ENCODE results near the gene DSCAM. TPM values are rescaled to one million over a fixed set of nuclear protein-coding genes. Genes with fewer than 3 reads are reported as not detected.

Gene DSCAM
- total and polyA plus RNA-seq, 2 donors (not counting 1 experiment from before 2014, with no cell fraction given): under 0.01 to 0.01 TPM

GRCh38 chr21:40136571-40136970 is 710.4 kb downstream of the DSCAM start:
- no peak for DNase-seq (ENCODE audit: low read depth in 2 of 2)
- Histone ChIP-seq H2AFZ (ENCODE audit: low read length) (no peak overlapping the region), H3K4me3 (replicated peaks in 1 of 4; ENCODE audit: control extremely low read depth in 1 of 4, insufficient read depth in 1 of 4, low read depth in 3 of 4, low read length in 4 of 4) (no peak overlapping the region), H3K79me2 (ENCODE audit: control insufficient read depth, insufficient read depth, low read length) (no peaks in the 10 kb centered on the region), H3K36me3 (ENCODE audit: control insufficient read depth, insufficient read depth, low read length) (no peaks in the 10 kb centered on the region), H4K20me1 (ENCODE audit: control insufficient read depth, extremely low read depth, insufficient read depth, low read length) (no peaks in the 10 kb centered on the region), H3K4me1 (ENCODE audit: control insufficient read depth, extremely low read depth, insufficient read depth, low read length) (no peaks in the 10 kb centered on the region), H3K27ac (ENCODE audit: insufficient read depth, low read length) (no peak overlapping the region), H3K9ac (ENCODE audit: insufficient read depth, low read length) (no peak overlapping the region), H3K4me2 (ENCODE audit: extremely low read depth, insufficient read depth, low read length) (no peak overlapping the region), H3K9me3 (ENCODE audit: control insufficient read depth, insufficient read depth, low read depth, low read length) (no peaks in the 10 kb centered on the region), H3K27me3 (ENCODE audit: control insufficient read depth, insufficient read depth, low read length) (no peaks in the 10 kb centered on the region)
- TF ChIP-seq CTCF (conservative IDR thresholded peaks at IDR 0.05 in 1 of 2, IDR thresholded peaks at IDR 0.05 in 1 of 2; ENCODE audit: low read depth in 1 of 2, low read length in 2 of 2): no peak
- no peak for TF ChIP-seq EZH2 (IDR thresholded peaks at IDR 0.05; ENCODE audit: low read length, missing control alignments)

- Histone ChIP-seq H3K36me3 (ENCODE audit: control insufficient read depth, insufficient read depth, low read length) (no peaks in the 10 kb centered on the region), H3K4me3 (replicated peaks in 1 of 4; ENCODE audit: control extremely low read depth in 1 of 4, insufficient read depth in 1 of 4, low read depth in 3 of 4, low read length in 4 of 4) (no peak overlapping the region), H4K20me1 (ENCODE audit: control insufficient read depth, extremely low read depth, insufficient read depth, low read length) (no peaks in the 10 kb centered on the region), H3K79me2 (ENCODE audit: control insufficient read depth, insufficient read depth, low read length) (no peaks in the 10 kb centered on the region), H3K9ac (ENCODE audit: insufficient read depth, low read length) (no peak overlapping the region), H3K27ac (ENCODE audit: insufficient read depth, low read length) (no peak overlapping the region), H3K4me2 (ENCODE audit: extremely low read depth, insufficient read depth, low read length) (no peak overlapping the region), H3K9me3 (ENCODE audit: control insufficient read depth, insufficient read depth, low read depth, low read length) (no peaks in the 10 kb centered on the region), H2AFZ (ENCODE audit: low read length) (no peak overlapping the region), H3K4me1 (ENCODE audit: control insufficient read depth, extremely low read depth, insufficient read depth, low read length) (no peaks in the 10 kb centered on the region), H3K27me3 (ENCODE audit: control insufficient read depth, insufficient read depth, low read length) (no peaks in the 10 kb centered on the region)
- DNase-seq (ENCODE audit: low read depth in 2 of 2): no peak
- no peak for TF ChIP-seq CTCF (conservative IDR thresholded peaks at IDR 0.05 in 1 of 2, IDR thresholded peaks at IDR 0.05 in 1 of 2; ENCODE audit: low read depth in 1 of 2, low read length in 2 of 2)
Measured at GRCh38 chr21:40134731-40135492, 712.0 kb downstream of the DSCAM start.

- H2AFZ ChIP-seq (ENCODE audit: low read length): no peak overlapping the region
- no peak for DNase-seq (ENCODE audit: low read depth in 2 of 2)
- no peak overlapping the region for H3K4me3 ChIP-seq (replicated peaks in 1 of 4; ENCODE audit: control extremely low read depth in 1 of 4, insufficient read depth in 1 of 4, low read depth in 3 of 4, low read length in 4 of 4)
- no peaks in the 10 kb centered on the region for H3K36me3 ChIP-seq (ENCODE audit: control insufficient read depth, insufficient read depth, low read length)
- no peak overlapping the region for H3K9ac ChIP-seq (ENCODE audit: insufficient read depth, low read length)
- no peaks in the 10 kb centered on the region for H3K4me1 ChIP-seq (ENCODE audit: control insufficient read depth, extremely low read depth, insufficient read depth, low read length)
- H3K27me3 ChIP-seq (ENCODE audit: control insufficient read depth, insufficient read depth, low read length): no peaks in the 10 kb centered on the region
- H4K20me1 ChIP-seq (ENCODE audit: control insufficient read depth, extremely low read depth, insufficient read depth, low read length): no peaks in the 10 kb centered on the region
- H3K79me2 ChIP-seq (ENCODE audit: control insufficient read depth, insufficient read depth, low read length): no peaks in the 10 kb centered on the region
- no peaks in the 10 kb centered on the region for H3K9me3 ChIP-seq (ENCODE audit: control insufficient read depth, insufficient read depth, low read depth, low read length)
- H3K4me2 ChIP-seq (ENCODE audit: extremely low read depth, insufficient read depth, low read length): no peak overlapping the region
- TF ChIP-seq CTCF (conservative IDR thresholded peaks at IDR 0.05 in 1 of 2, IDR thresholded peaks at IDR 0.05 in 1 of 2; ENCODE audit: low read depth in 1 of 2, low read length in 2 of 2) (no peak), EZH2 (IDR thresholded peaks at IDR 0.05; ENCODE audit: low read length, missing control alignments) (no peak)
- no peak overlapping the region for H3K27ac ChIP-seq (ENCODE audit: insufficient read depth, low read length)
Measured at GRCh38 chr21:40130476-40130875, 716.5 kb downstream of the DSCAM start.
